H9 (cell line): Measurements from ENCODE around the gene PRTFDC1. TPM values are rescaled to one million over a fixed set of nuclear protein-coding genes. Genes with fewer than 3 reads are reported as not detected.
A peak's percentile ranks its signal among the peaks of the same experiment; 100 is the strongest.

Source experiments
- DNase-seq: peaks from one replicate; pipeline ENCODE4 v3.0.0-alpha.2; 2017
- H2AFZ ChIP-seq: one replicate; pipeline ENCODE4 v1.6.1; 2013; ENCODE audit warnings: mild to moderate bottlenecking, low read length, control low read depth, moderate library complexity
- H2AK5ac ChIP-seq: 2 replicates; pipeline ENCODE4 v1.6.1; 2013; ENCODE audit warnings: low read length, control low read depth, mixed read lengths; ENCODE audit not compliant: insufficient read length
- H2BK120ac ChIP-seq: one replicate; pipeline ENCODE4 v1.6.1; 2013; ENCODE audit warnings: low read depth, mild to moderate bottlenecking, low read length, control low read depth, inconsistent platforms; ENCODE audit not compliant: poor library complexity, severe bottlenecking
- H2BK12ac ChIP-seq: 2 replicates; pipeline ENCODE4 v1.6.1; 2013; ENCODE audit warnings: low read length, control low read depth, mixed read lengths, low read depth; ENCODE audit not compliant: insufficient read length
- H2BK15ac ChIP-seq: 2 replicates; pipeline ENCODE4 v1.6.1; 2013; ENCODE audit warnings: low read depth, low read length, control low read depth
- H2BK20ac ChIP-seq: one replicate; pipeline ENCODE4 v1.6.1; 2013; ENCODE audit warnings: low read depth, mild to moderate bottlenecking, low read length, control low read depth, inconsistent platforms; ENCODE audit not compliant: poor library complexity, severe bottlenecking
- H2BK5ac ChIP-seq: 2 replicates; pipeline ENCODE4 v1.6.1; 2013; ENCODE audit warnings: low read length, control low read depth, mixed read lengths; ENCODE audit not compliant: insufficient read length
- H3K14ac ChIP-seq: 2 replicates; pipeline ENCODE4 v1.6.1; 2013; ENCODE audit warnings: low read length, control low read depth; ENCODE audit not compliant: insufficient read depth
- H3K18ac ChIP-seq: 2 replicates; pipeline ENCODE4 v1.6.1; 2013; ENCODE audit warnings: low read depth, mild to moderate bottlenecking, mixed read lengths, low read length, control low read depth; ENCODE audit not compliant: insufficient read length
- H3K23ac ChIP-seq: 2 replicates; pipeline ENCODE4 v1.6.1; 2013; ENCODE audit warnings: low read length, control low read depth, mixed read lengths, low read depth; ENCODE audit not compliant: insufficient read length
- H3K23me2 ChIP-seq: 2 replicates; pipeline ENCODE4 v1.6.1; 2013; ENCODE audit warnings: low read depth, mild to moderate bottlenecking, mixed read lengths, low read length, control low read depth; ENCODE audit not compliant: insufficient read length, poor library complexity, severe bottlenecking
- H3K27ac ChIP-seq: 2 replicates; pipeline ENCODE4 v1.5.1; 2013; ENCODE audit warnings: low read length, control low read depth, mixed read lengths, low read depth; ENCODE audit not compliant: insufficient read length
- H3K27me3 ChIP-seq: 2 replicates; pipeline ENCODE4 v1.6.1; 2013; ENCODE audit warnings: low read length, control low read depth, inconsistent platforms; ENCODE audit not compliant: insufficient read depth
- H3K4ac ChIP-seq: 2 replicates; pipeline ENCODE4 v1.6.1; 2013; ENCODE audit warnings: low read depth, mild to moderate bottlenecking, control low read depth, inconsistent platforms, low read length, moderate library complexity
- H3K4me1 ChIP-seq: 2 replicates; pipeline ENCODE4 v1.6.1; 2013; ENCODE audit warnings: low read length, control low read depth, inconsistent platforms; ENCODE audit not compliant: insufficient read depth
- H3K4me2 ChIP-seq: 2 replicates; pipeline ENCODE4 v1.6.1; 2013; ENCODE audit warnings: low read length, control low read depth, mixed read lengths; ENCODE audit not compliant: insufficient read length, insufficient read depth
- H3K56ac ChIP-seq: 2 replicates; pipeline ENCODE4 v1.6.1; 2013; ENCODE audit warnings: low read depth, mild to moderate bottlenecking, mixed read lengths, low read length, control low read depth; ENCODE audit not compliant: insufficient read length
- H3K79me1 ChIP-seq: 2 replicates; pipeline ENCODE4 v1.6.1; 2013; ENCODE audit warnings: low read depth, mild to moderate bottlenecking, moderate library complexity, low read length, control low read depth, inconsistent platforms; ENCODE audit not compliant: insufficient read depth, poor library complexity, severe bottlenecking
- H3K79me2 ChIP-seq: 2 replicates; pipeline ENCODE4 v1.6.1; 2013; ENCODE audit warnings: low read length, control low read depth, inconsistent platforms; ENCODE audit not compliant: insufficient read depth
- H3K9ac ChIP-seq: 2 replicates; pipeline ENCODE4 v1.6.1; 2013; ENCODE audit warnings: low read length, control low read depth, mixed read lengths; ENCODE audit not compliant: insufficient read length; ENCODE audit errors: extremely low read depth
- H3K9me3 ChIP-seq: one replicate; pipeline ENCODE4 v1.6.1; 2013; ENCODE audit warnings: low read depth, low read length, inconsistent platforms; ENCODE audit not compliant: control insufficient read depth
- H3T11ph ChIP-seq: one replicate; pipeline ENCODE4 v1.6.1; 2013; ENCODE audit warnings: mild to moderate bottlenecking, low read length, control low read depth, inconsistent platforms
- H4K20me1 ChIP-seq: one replicate; pipeline ENCODE4 v1.6.1; 2013; ENCODE audit not compliant: control insufficient read depth, insufficient read length, insufficient read depth
- H4K5ac ChIP-seq: 2 replicates; pipeline ENCODE4 v1.6.1; 2013; ENCODE audit warnings: low read depth, mild to moderate bottlenecking, mixed read lengths, low read length, control low read depth; ENCODE audit not compliant: insufficient read length
- H4K8ac ChIP-seq: replicated peaks from 2 replicates; pipeline ENCODE4 v1.6.1; 2013; ENCODE audit warnings: low read length, control low read depth, mixed read lengths, low read depth; ENCODE audit not compliant: insufficient read length
- H4K91ac ChIP-seq: 2 replicates; pipeline ENCODE4 v1.6.1; 2013; ENCODE audit warnings: low read depth, mild to moderate bottlenecking, moderate library complexity, mixed read lengths, low read length, control low read depth; ENCODE audit not compliant: insufficient read length
- H3K27ac Mint-ChIP-seq, 3 experiments: 2 replicates in 2 of 3; 3 replicates in 1 of 3; pipeline ENCODE4 v1.8.0; 2020 to 2021; ENCODE audit warnings: mixed read lengths in 3 of 3, mild to moderate bottlenecking in 1 of 3, moderate library complexity in 1 of 3
- H3K27me3 Mint-ChIP-seq: 2 replicates; pipeline ENCODE4 v1.8.0; 2021; ENCODE audit warnings: low read depth, mild to moderate bottlenecking, moderate library complexity, mixed read lengths
- H3K36me3 Mint-ChIP-seq, 3 experiments: 2 replicates in 2 of 3; 3 replicates in 1 of 3; pipeline ENCODE4 v1.8.0; 2020 to 2021; ENCODE audit warnings: low read depth in 3 of 3, mixed read lengths in 3 of 3; ENCODE audit not compliant: insufficient read depth in 1 of 3
- H3K4me1 Mint-ChIP-seq, 2 experiments: 2 replicates each; pipeline ENCODE4 v1.8.0; 2020; ENCODE audit warnings: mixed read lengths in 2 of 2
- H3K4me3 Mint-ChIP-seq, 2 experiments: 2 replicates in 1 of 2; 3 replicates in 1 of 2; pipeline ENCODE4 v1.8.0; 2020 to 2021; ENCODE audit warnings: mild to moderate bottlenecking in 2 of 2, mixed read lengths in 2 of 2, moderate library complexity in 1 of 2
- H3K9me3 Mint-ChIP-seq, 2 experiments: 2 replicates in 1 of 2; 3 replicates in 1 of 2; pipeline ENCODE4 v1.8.0; 2020; ENCODE audit warnings: mild to moderate bottlenecking in 2 of 2, mixed read lengths in 2 of 2, moderate library complexity in 1 of 2
- WGBS: extraction: QIAGEN DNeasy Blood & Tissue Kit; methylation state at CpG from one replicate; pipeline ENCODE4 v1.1.7; 2013; ENCODE audit warnings: missing lambda C conversion rate, low lambda C conversion rate, mixed read lengths; ENCODE audit not compliant: insufficient read length; ENCODE audit errors: extremely low coverage; 5-methylcytosine and 5-hydroxymethylcytosine counted together
- total RNA-seq: library from RNA; stranded (reverse); gene quantifications from 2 replicates; pipeline ENCODE4 v1.2.1, GENCODE V29; 2021
- TF ChIP-seq, protein P1 (sequence below): fragments of 200-600 bp; sonication (generic); conservative IDR thresholded peaks from 3 replicates; pipeline ENCODE4 v1.8.0; 2021; ENCODE audit warnings: antibody characterized with exemption, mild to moderate bottlenecking

Gene PRTFDC1
- total RNA-seq, 1 experiment from 2014 or later, result 7.5 TPM

DNA sequence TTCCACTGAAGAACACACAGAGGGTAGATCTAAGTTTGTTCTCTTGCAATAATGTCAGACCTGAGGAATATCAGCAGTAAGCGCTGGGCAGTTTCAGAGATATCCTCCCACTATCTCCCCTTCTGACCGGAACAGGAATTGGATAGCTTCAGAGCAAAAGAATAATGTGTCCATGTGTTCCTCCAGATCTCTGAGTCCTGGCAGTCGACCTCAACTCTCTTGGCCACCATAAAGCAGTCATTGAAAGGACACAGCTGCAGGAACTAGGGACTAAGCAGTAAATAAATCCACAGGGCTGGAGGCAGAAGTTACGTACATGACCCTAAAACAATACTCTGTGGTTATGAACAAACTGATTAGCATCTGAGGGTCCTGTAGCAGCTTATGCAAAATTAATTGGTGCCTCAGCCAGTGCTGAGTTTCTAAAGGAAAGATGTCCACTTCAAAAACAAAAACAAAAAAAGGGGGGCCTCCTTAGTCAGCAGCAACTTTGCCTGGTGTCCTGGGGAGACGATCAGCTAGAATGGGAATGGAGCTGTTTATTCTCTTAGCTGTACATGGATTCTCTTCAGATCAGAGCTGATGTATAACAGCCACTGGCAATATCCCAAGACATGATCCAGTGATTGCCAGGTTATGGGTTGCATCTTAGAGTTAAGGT is 6.4 kb upstream of the PRTFDC1 start:
- Histone ChIP-seq H3K23me2 (no peaks in the 10 kb centered on the region), H3K27me3 (no peaks in the 10 kb centered on the region), H3K27ac (no peak overlapping the region), H2AK5ac (no peak overlapping the region), H3K4ac (no peak overlapping the region), H4K5ac (no peak overlapping the region), H2BK20ac (no peak overlapping the region), H3K18ac (no peak overlapping the region), H4K91ac (no peak overlapping the region), H3K4me1 (peaks cover 6% of the 10 kb centered on the region; the same call in 1 of the 2 replicates), H3K9me3 (no peaks in the 10 kb centered on the region), H2BK12ac (no peak overlapping the region), H2BK120ac (no peak overlapping the region), H3K9ac (no peak overlapping the region), H3K23ac (no peak overlapping the region), H3K4me2 (no peak overlapping the region), H3K56ac (no peak overlapping the region), H3K14ac (no peak overlapping the region), H2BK15ac (no peak overlapping the region), H3K79me2 (no peaks in the 10 kb centered on the region), H2AFZ (no peak overlapping the region), H3T11ph (no peak overlapping the region), H4K20me1 (no peaks in the 10 kb centered on the region), H4K8ac (no peak overlapping the region), H3K79me1 (no peaks in the 10 kb centered on the region), H2BK5ac (no peak overlapping the region)
- no peak for DNase-seq
- Mint-ChIP-seq H3K27me3 (no peaks in the 10 kb centered on the region), H3K4me3 (no peak overlapping the region), H3K27ac (peak overlapping the region in 1 of 3 experiments; percentile 38; a peak in 2 of 7 replicates), H3K36me3 (0 out of 7 replicates have a peak, but pooled peaks cover 0 to 2% (median 0%) of the 10 kb centered on the region in 3 experiments), H3K4me1 (peaks cover 17 to 24% of the 10 kb centered on the region in 2 experiments), H3K9me3 (no peaks in the 10 kb centered on the region)
- TF ChIP-seq, protein P1, sequence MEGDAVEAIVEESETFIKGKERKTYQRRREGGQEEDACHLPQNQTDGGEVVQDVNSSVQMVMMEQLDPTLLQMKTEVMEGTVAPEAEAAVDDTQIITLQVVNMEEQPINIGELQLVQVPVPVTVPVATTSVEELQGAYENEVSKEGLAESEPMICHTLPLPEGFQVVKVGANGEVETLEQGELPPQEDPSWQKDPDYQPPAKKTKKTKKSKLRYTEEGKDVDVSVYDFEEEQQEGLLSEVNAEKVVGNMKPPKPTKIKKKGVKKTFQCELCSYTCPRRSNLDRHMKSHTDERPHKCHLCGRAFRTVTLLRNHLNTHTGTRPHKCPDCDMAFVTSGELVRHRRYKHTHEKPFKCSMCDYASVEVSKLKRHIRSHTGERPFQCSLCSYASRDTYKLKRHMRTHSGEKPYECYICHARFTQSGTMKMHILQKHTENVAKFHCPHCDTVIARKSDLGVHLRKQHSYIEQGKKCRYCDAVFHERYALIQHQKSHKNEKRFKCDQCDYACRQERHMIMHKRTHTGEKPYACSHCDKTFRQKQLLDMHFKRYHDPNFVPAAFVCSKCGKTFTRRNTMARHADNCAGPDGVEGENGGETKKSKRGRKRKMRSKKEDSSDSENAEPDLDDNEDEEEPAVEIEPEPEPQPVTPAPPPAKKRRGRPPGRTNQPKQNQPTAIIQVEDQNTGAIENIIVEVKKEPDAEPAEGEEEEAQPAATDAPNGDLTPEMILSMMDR, result no peak
- no CpG with 5 or more reads among the region's 5 CpGs for WGBS
